Measurements from ENCODE around the gene ABHD12.
A peak's percentile ranks its signal among the peaks of the same experiment; 100 is the strongest.

ABHD12 gene

GRCh38 chr20:25380945-25381614 is 9.6 kb downstream of the ABHD12 start:
- no peak for DNase-seq

- DNase-seq, result no peak
These were observed 11.5 kb downstream of the ABHD12 start for GRCh38 chr20:25378884-25379733.

- DNase-seq, result no peak
These were observed 12.3 kb downstream of the ABHD12 start for GRCh38 chr20:25378189-25378883.

- no peak for DNase-seq
These were observed 13.7 kb downstream of the ABHD12 start for GRCh38 chr20:25376886-25377285.

GRCh38 chr20:25376236-25376635 is 14.4 kb downstream of the ABHD12 start:
- DNase-seq, result no peak

- no peak for DNase-seq
These were observed 15.8 kb downstream of the ABHD12 start for GRCh38 chr20:25374842-25375241.

- DNase-seq, result peak; percentile 54 to 88 (median 77)
These were observed 17.9 kb downstream of the ABHD12 start for GRCh38 chr20:25372584-25373336.

- peak; percentile 28 to 37 (median 32) for DNase-seq
These were observed 20.7 kb downstream of the ABHD12 start for GRCh38 chr20:25369971-25370370.

GRCh38 chr20:25369529-25369928 is 21.1 kb downstream of the ABHD12 start:
- peak in 2 of 3 donors; percentile 24 to 35 for DNase-seq

- DNase-seq, result peak in 2 of 3 donors; percentile 25 to 67
These were observed 21.7 kb downstream of the ABHD12 start for GRCh38 chr20:25368976-25369375.

GRCh38 chr20:25368526-25368925 is 22.1 kb downstream of the ABHD12 start:
- no peak for DNase-seq

- no peak for DNase-seq
These were observed 25.5 kb downstream of the ABHD12 start for GRCh38 chr20:25364879-25365699.

- no peak for DNase-seq
These were observed 26.4 kb downstream of the ABHD12 start for GRCh38 chr20:25364180-25364788.

- no peak for DNase-seq
These were observed 29.4 kb downstream of the ABHD12 start for GRCh38 chr20:25361287-25361683.

- DNase-seq, result peak; percentile 54 to 63 (median 59)
These were observed 29.9 kb downstream of the ABHD12 start for GRCh38 chr20:25360631-25361286.

- no peak for DNase-seq
These were observed 34.2 kb downstream of the ABHD12 start for GRCh38 chr20:25356271-25356933.

- no peak for DNase-seq
These were observed 34.8 kb downstream of the ABHD12 start for GRCh38 chr20:25355866-25356265.

GRCh38 chr20:25355011-25355595 is 35.5 kb downstream of the ABHD12 start:
- DNase-seq, result peak in 2 of 3 donors; percentile 36 to 42

GRCh38 chr20:25353747-25354705 is 36.6 kb downstream of the ABHD12 start:
- no peak for DNase-seq
